Sigmoid colon (tissue), 4 donors: Measurements from ENCODE around the gene GFPT1.

Experiments
- CTCF ChIP-seq, 4 experiments: fragments of 450-650 bp in 3 of 4; fragments of 200-600 bp in 1 of 4; IDR thresholded peaks; one replicate each; pipeline ENCODE4 v1.5.1; 2016 to 2019; ENCODE audit warnings: antibody characterized with exemption in 4 of 4, mild to moderate bottlenecking in 3 of 4, moderate library complexity in 2 of 4
- EP300 ChIP-seq, 4 donors: sonication (generic); formaldehyde crosslinking; IDR thresholded peaks; one replicate each; pipeline ENCODE4 v1.6.1; 2017; ENCODE audit warnings: antibody characterized with exemption in 4 of 4
- POLR2A ChIP-seq, 2 donors: fragments of 450-650 bp; IDR thresholded peaks; one replicate each; pipeline ENCODE4 v1.6.1; 2016; ENCODE audit warnings: antibody characterized with exemption in 2 of 2, mild to moderate bottlenecking in 2 of 2, moderate library complexity in 2 of 2
- POLR2AphosphoS5 ChIP-seq, 4 donors: sonication (generic); formaldehyde crosslinking; IDR thresholded peaks; one replicate each; pipeline ENCODE4 v1.6.1; 2017; ENCODE audit warnings: antibody characterized with exemption in 4 of 4

- TF ChIP-seq CTCF (IDR thresholded peaks at IDR 0.05) (no peak), POLR2AphosphoS5 (IDR thresholded peaks at IDR 0.05) (no peak), POLR2A (IDR thresholded peaks at IDR 0.05) (no peak), EP300 (IDR thresholded peaks at IDR 0.05) (no peak)
These were observed 88.2 kb downstream of the GFPT1 start for GRCh38 chr2:69298862-69299261.
